Measurements from ENCODE around the gene IGSF21.

DNA sequence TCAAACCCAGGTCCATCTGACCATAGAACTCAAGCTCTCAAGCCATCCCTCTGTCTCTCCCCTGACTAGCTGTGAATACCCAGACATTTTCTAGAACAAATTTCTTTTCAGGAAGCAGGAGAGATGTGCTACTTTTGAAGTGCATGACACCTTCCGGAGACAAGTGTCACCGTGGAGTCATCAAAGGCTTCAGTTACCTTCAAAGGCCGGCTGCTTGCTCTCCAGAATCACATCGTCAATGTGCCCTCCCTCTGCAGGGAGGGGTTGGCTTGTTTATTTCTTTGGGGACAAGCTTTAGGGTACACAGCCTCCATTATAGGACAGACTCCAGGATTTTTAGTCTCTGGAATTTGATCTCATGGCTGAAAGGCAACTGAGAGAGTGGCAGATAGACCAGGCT is 37.7 kb upstream of the IGSF21 start:
- TF ChIP-seq, protein P1, sequence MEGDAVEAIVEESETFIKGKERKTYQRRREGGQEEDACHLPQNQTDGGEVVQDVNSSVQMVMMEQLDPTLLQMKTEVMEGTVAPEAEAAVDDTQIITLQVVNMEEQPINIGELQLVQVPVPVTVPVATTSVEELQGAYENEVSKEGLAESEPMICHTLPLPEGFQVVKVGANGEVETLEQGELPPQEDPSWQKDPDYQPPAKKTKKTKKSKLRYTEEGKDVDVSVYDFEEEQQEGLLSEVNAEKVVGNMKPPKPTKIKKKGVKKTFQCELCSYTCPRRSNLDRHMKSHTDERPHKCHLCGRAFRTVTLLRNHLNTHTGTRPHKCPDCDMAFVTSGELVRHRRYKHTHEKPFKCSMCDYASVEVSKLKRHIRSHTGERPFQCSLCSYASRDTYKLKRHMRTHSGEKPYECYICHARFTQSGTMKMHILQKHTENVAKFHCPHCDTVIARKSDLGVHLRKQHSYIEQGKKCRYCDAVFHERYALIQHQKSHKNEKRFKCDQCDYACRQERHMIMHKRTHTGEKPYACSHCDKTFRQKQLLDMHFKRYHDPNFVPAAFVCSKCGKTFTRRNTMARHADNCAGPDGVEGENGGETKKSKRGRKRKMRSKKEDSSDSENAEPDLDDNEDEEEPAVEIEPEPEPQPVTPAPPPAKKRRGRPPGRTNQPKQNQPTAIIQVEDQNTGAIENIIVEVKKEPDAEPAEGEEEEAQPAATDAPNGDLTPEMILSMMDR (IDR thresholded peaks at IDR 0.05), result no peak
- no peak for TF ChIP-seq POLR2A (IDR thresholded peaks at IDR 0.05)
